NCI-H526 treated with DMSO at 0.1 percent for 48 hours (cell line): ENCODE results near the gene PPP1R14C.

Experiments used
- DNase-seq: peaks from one replicate; lab custom pipeline; 2025; lab: John Stamatoyannopoulos, UW

The PPP1R14C gene

DNA sequence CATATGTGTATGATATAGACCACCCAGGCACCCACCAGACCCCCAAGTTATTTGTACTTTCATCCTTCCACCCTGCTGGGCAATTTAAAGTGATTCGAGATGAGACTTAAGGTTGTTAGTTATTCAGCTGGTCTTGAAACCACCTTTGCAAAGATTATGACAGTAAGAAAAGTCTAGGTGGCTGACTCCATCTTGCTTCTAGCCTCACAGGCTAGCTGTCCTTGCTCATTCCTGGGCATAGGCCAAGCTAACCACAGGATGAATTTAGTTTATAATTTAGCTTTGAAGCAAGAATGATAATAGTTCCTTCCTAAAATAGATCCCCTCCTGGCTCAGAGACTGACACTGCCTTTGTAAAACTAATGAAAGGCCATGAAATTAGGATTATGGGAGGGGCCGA lies 154.0 kb downstream of the PPP1R14C start:
- no peak for DNase-seq

DNA sequence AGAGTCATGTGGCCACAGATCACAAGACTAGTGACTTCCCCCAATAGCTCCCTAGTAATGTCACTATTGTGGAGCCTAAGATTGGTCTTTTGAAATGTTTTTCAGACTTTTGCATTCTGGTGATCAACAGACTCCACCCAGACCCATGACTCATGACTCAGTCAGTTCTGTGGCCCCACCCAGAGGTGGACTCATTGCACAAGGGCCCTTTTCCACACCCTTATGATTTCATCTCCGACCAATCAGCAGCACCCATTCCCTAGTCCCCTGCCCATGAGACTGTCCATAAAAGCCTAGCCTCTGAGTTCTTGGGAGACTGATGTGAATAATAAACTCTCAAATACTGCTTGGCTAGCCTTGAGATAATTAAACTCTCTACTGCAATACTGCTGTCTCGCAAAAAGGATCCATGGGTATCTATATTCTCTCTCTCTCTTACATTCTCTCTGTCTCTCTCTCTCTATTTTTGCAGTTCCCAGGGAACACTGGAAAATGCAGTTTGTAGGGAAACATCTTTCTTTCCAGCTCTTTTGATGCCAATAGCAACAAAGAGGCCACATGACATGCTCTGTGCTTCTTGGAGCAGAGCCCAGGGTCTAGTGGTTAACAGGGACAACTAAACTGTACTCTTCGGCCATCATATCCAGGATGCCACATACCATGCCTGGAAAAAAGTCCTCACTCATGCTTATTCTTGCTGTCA lies 154.6 kb downstream of the PPP1R14C start:
- DNase-seq: no peak

DNA sequence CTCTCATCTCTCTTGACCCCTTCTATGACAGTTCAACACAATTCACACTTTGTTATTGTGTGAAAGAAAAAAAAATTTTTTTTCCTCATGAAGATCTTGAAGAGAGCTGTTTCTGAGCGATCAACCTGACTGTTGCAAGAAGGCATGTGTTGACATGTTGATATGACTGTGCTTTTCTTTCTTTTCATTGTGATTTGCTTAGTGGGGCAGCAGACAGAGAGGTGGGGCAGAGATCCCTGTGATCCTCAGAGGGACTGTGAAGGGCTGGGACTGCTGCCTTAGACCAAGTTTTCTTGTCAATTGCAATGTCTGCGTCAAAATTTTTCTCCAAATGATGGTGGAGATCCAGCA lies 155.2 kb downstream of the PPP1R14C start:
- no peak for DNase-seq

DNA sequence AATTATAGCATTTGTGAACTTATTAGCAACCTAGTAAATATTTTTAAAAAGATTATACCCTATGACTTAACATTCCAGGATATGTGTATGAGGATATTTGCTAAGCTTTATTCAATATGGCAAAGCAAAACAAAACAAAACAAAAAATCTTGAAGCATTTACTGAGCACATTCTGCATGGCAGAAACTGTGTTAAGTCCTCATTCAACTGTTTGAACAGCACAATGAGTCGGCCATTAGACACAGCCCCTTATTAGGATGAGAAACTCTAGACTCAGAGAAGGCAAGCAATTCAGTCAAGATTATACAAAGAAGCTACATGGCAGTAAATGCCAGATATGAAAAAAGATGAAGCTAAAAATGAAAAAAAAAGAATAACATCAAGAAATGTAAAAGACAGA lies 155.8 kb downstream of the PPP1R14C start:
- DNase-seq: no peak
